Lower leg skin (tissue), 4 donors: Measurements from ENCODE around the gene ARL10. TPM values are rescaled to one million over a fixed set of nuclear protein-coding genes. Genes with fewer than 3 reads are reported as not detected.
A peak's percentile ranks its signal among the peaks of the same experiment; 100 is the strongest.

Source experiments
- DNase-seq, 2 donors: peaks; one replicate each; pipeline ENCODE4 v3.0.0-alpha.2; 2019; ENCODE audit warnings: low spot score in 2 of 2
- H3K4me3 ChIP-seq: fragments of 200-600 bp; sonication (generic); 2 replicates; pipeline ENCODE4 v1.5.1; 2017; ENCODE audit warnings: mild to moderate bottlenecking, low read depth; ENCODE audit not compliant: poor library complexity, severe bottlenecking
- CTCF ChIP-seq, 3 donors: fragments of 450-650 bp; IDR thresholded peaks; one replicate each; pipeline ENCODE4 v1.5.1; 2016; ENCODE audit warnings: antibody characterized with exemption in 3 of 3, mild to moderate bottlenecking in 3 of 3, moderate library complexity in 2 of 3
- POLR2A ChIP-seq, 2 donors: fragments of 450-650 bp; IDR thresholded peaks; one replicate each; pipeline ENCODE4 v1.6.1; 2016 to 2017; ENCODE audit warnings: antibody characterized with exemption in 2 of 2, mild to moderate bottlenecking in 1 of 2, moderate library complexity in 1 of 2
- WGBS, 2 donors: methylation state at CpG; one replicate each; pipeline ENCODE4 v1.1.5; 2018; 5-methylcytosine and 5-hydroxymethylcytosine counted together
- intact Hi-C: fragments of 100-400 bp; cut with DNase I; formaldehyde crosslinking; loops from one replicate; pipeline ENCODE4 v1.15.0; 2023; ENCODE audit warnings: low total_unique reads
- total RNA-seq, 4 donors: library from RNA; depleted of rRNA; stranded (reverse); fragments of >200 nt; gene quantifications; one replicate each; pipeline ENCODE4 v1.1.0, GENCODE V29; 2016

The ARL10 gene
- total RNA-seq, 4 donors from 2014 or later, result 6.1 to 13.5 (median 8.8) TPM

- no peak overlapping the region for H3K4me3 ChIP-seq
- intact Hi-C loops, result loop anchor here (10.0 kb wide), 1 partner anchor 122 kb away; the partner anchor contains the start of gene RNF44
- TF ChIP-seq POLR2A (IDR thresholded peaks at IDR 0.05) (no peak), CTCF (IDR thresholded peaks at IDR 0.05) (no peak)
- DNase-seq, result peak in 1 of 2 donors; percentile 75
- 40 to 50% methylated on average over 10 of the region's 10 CpGs for WGBS, 2 donors
Measured at GRCh38 chr5:176412517-176413254, 47.4 kb downstream of the ARL10 start.

- intact Hi-C loops, result loop anchor here (10.0 kb wide), 1 partner anchor 122 kb away; the partner anchor contains the start of gene RNF44
- H3K4me3 ChIP-seq, result no peak overlapping the region
- peak in 1 of 2 donors; percentile 87 for DNase-seq
- no peak for TF ChIP-seq POLR2A (IDR thresholded peaks at IDR 0.05)
- no peak for TF ChIP-seq CTCF (IDR thresholded peaks at IDR 0.05)
- 13 to 27% methylated on average over 2 of the region's 2 CpGs for WGBS, 2 donors
Measured at GRCh38 chr5:176413255-176413565, 47.9 kb downstream of the ARL10 start.

- H3K4me3 ChIP-seq, result no peak overlapping the region
- TF ChIP-seq CTCF (IDR thresholded peaks at IDR 0.05) (no peak), POLR2A (IDR thresholded peaks at IDR 0.05) (no peak)
- peak in 1 of 2 donors; percentile 84 for DNase-seq
- intact Hi-C loops, result loop anchor here (10.0 kb wide), 1 partner anchor 121 kb away; the partner anchor contains the start of gene RNF44
- 51 to 66% methylated on average over 6 to 7 of the region's 7 CpGs for WGBS, 2 donors
Measured at GRCh38 chr5:176413709-176414191, 48.5 kb downstream of the ARL10 start.

- WGBS, 2 donors, result 40 to 53% methylated on average over 3 of the region's 3 CpGs
- intact Hi-C loops, result loop anchor here (10.0 kb wide), 1 partner anchor 120 kb away; the partner anchor contains the start of gene RNF44
- no peak overlapping the region for H3K4me3 ChIP-seq
- no peak for DNase-seq
- no peak for TF ChIP-seq CTCF (IDR thresholded peaks at IDR 0.05)
- TF ChIP-seq POLR2A (IDR thresholded peaks at IDR 0.05), result no peak
Measured at GRCh38 chr5:176414704-176415103, 49.4 kb downstream of the ARL10 start.

GRCh38 chr5:176415240-176415951 lies 50.1 kb downstream of the ARL10 start:
- intact Hi-C loops, result loop anchor here (10.0 kb wide), 1 partner anchor 119 kb away; the partner anchor contains the start of gene RNF44
- peak in 1 of 2 donors; percentile 72 for DNase-seq
- WGBS, 2 donors, result 40 to 43% methylated on average over 13 of the region's 13 CpGs
- TF ChIP-seq CTCF (IDR thresholded peaks at IDR 0.05), result no peak
- TF ChIP-seq POLR2A (IDR thresholded peaks at IDR 0.05), result no peak
- H3K4me3 ChIP-seq, result peak overlapping the region; percentile 96
